ENCODE results near the gene SPATC1L. TPM values are rescaled to one million over a fixed set of nuclear protein-coding genes. Genes with fewer than 3 reads are reported as not detected.

Gene SPATC1L
- total RNA-seq, 2 experiments from 2014 or later = 4.7 to 8.3 TPM

- no peak overlapping the region for H3K4me3 ChIP-seq (ENCODE audit: low read depth, low read length, poor library complexity, severe bottlenecking)
- peaks cover 6% of the 10 kb centered on the region for H3K4me1 ChIP-seq (ENCODE audit: insufficient read depth, low read length, poor library complexity, severe bottlenecking)
- no peaks in the 10 kb centered on the region for H3K79me2 ChIP-seq (ENCODE audit: insufficient read depth, low read depth, low read length)
- intact Hi-C loops (cut with micrococcal nuclease; ENCODE audit: unreplicated experiment) = no loop called here
- H3K4me2 ChIP-seq (ENCODE audit: low read length) = no peak overlapping the region
- no peaks in the 10 kb centered on the region for H3K9me2 ChIP-seq (ENCODE audit: insufficient read depth, low read length)
- peaks cover 6% of the 10 kb centered on the region; the same call in 1 of the 2 replicates for H3K36me3 ChIP-seq (ENCODE audit: insufficient read depth, low read length)
- ChIA-PET CTCF (ENCODE audit: unreplicated experiment) (interaction anchor here (0.6 kb wide), 1 partner anchor 137 kb away, joined by 6 read pairs; no protein-coding TSS in a partner anchor), POLR2A (interaction anchor here (0.6 kb wide), 1 partner anchor 340 kb away, joined by 3 read pairs; no protein-coding TSS in a partner anchor)
- no peak for TF ChIP-seq EZH2phosphoT487 (IDR thresholded peaks at IDR 0.05; ENCODE audit: borderline replicate concordance, low read depth, low read length)
- no peak for TF ChIP-seq CTCF (conservative IDR thresholded peaks at IDR 0.05; ENCODE audit: low read length)
- H4K20me1 ChIP-seq (ENCODE audit: insufficient read depth, low read length) = no peaks in the 10 kb centered on the region
- no peak overlapping the region for H3K27ac ChIP-seq (ENCODE audit: low read depth, low read length, poor library complexity, severe bottlenecking)
- no peaks in the 10 kb centered on the region for H3K9me3 ChIP-seq (ENCODE audit: low read length)
- no TSS peak for BruUV-seq (replicated peaks)
- no peak for DNase-seq (ENCODE audit: low spot score)
- no peak overlapping the region for H2AFZ ChIP-seq (ENCODE audit: low read length)
Observed at GRCh38 chr21:46187814-46188213, 3.6 kb upstream of the SPATC1L start.

- BruUV-seq (replicated peaks) = no TSS peak
Observed at GRCh38 chr21:46187261-46187660, 3.0 kb upstream of the SPATC1L start.

More at GRCh38 chr21:46187261-46187660, 3.0 kb upstream of the SPATC1L start:
- H3K79me2 ChIP-seq (ENCODE audit: insufficient read depth, low read depth, low read length) = no peaks in the 10 kb centered on the region
- peaks cover 6% of the 10 kb centered on the region for H3K4me1 ChIP-seq (ENCODE audit: insufficient read depth, low read length, poor library complexity, severe bottlenecking)
- ChIA-PET POLR2A (no interaction called here), CTCF (ENCODE audit: unreplicated experiment) (interaction anchor here (0.6 kb wide), 1 partner anchor 216 kb away, joined by 3 read pairs; no protein-coding TSS in a partner anchor)
- no peaks in the 10 kb centered on the region for H3K9me2 ChIP-seq (ENCODE audit: insufficient read depth, low read length)
- H3K9me3 ChIP-seq (ENCODE audit: low read length) = no peaks in the 10 kb centered on the region
- 0 out of 2 replicates have a peak, but pooled peaks cover 1% of the 10 kb centered on the region for H3K36me3 ChIP-seq (ENCODE audit: insufficient read depth, low read length)
- H4K20me1 ChIP-seq (ENCODE audit: insufficient read depth, low read length) = no peaks in the 10 kb centered on the region
- no peak for TF ChIP-seq CTCF (conservative IDR thresholded peaks at IDR 0.05; ENCODE audit: low read length)
- TF ChIP-seq EZH2phosphoT487 (IDR thresholded peaks at IDR 0.05; ENCODE audit: borderline replicate concordance, low read depth, low read length) = no peak
- intact Hi-C loops (cut with micrococcal nuclease; ENCODE audit: unreplicated experiment) = no loop called here
- no peak overlapping the region for H3K4me3 ChIP-seq (ENCODE audit: low read depth, low read length, poor library complexity, severe bottlenecking)
- no peak for DNase-seq (ENCODE audit: low spot score)
- H2AFZ ChIP-seq (ENCODE audit: low read length) = no peak overlapping the region
- no peak overlapping the region for H3K27ac ChIP-seq (ENCODE audit: low read depth, low read length, poor library complexity, severe bottlenecking)
- H3K4me2 ChIP-seq (ENCODE audit: low read length) = no peak overlapping the region

Measured in OCI-LY7 (cell line).